Measurements from ENCODE around the gene NSF. TPM values are rescaled to one million over a fixed set of nuclear protein-coding genes. Genes with fewer than 3 reads are reported as not detected.
"Not testable (repeated sequence)": the region's sequence is repeated elsewhere in the genome, so short reads cannot be mapped to it uniquely, and the experiment has no call there.

The NSF gene
- total and polyA plus RNA-seq, 2 donors (not counting 3 experiments of a cell fraction or from before 2014, with no cell fraction given): 18.5 to 43.7 TPM

DNA sequence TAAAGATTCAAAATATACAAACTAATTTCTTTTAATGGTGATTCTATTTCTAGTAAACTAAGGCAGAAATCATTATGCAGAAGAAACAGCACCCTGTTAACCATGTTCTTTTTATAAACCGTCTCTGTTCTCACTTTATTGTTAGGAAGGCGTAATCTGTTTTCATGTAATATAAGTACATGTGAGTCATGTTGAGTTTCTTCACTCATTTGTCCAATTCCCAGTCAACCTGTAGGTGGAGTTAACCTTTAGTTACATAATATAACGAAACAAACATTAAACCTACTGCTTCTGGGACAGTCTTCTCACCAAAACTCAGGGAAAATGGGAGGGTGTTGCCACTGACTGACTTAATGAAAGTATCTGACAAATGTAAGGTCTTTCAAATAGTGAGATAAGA, 101.7 kb downstream of the NSF start:
- H3K9ac ChIP-seq (replicated peaks; ENCODE audit: extremely low read depth, insufficient read depth, low read length); H3K79me2 ChIP-seq (ENCODE audit: control insufficient read depth, insufficient read depth, low read length); FAIRE-seq; H2AFZ ChIP-seq (ENCODE audit: low read depth, low read length); dilution Hi-C loops (cut with MboI; ENCODE audit: extremely low pct_ligation_motif_present, low sequenced_read_pairs); BruUV-seq (replicated peaks); H4K20me1 ChIP-seq (replicated peaks; ENCODE audit: control insufficient read depth, extremely low read depth, insufficient read depth, low read length); H3K36me3 ChIP-seq (ENCODE audit: control insufficient read depth in 2 of 2, extremely low read depth in 1 of 2, insufficient read depth in 2 of 2, low read length in 2 of 2); H3K27me3 ChIP-seq (ENCODE audit: control insufficient read depth in 2 of 2, insufficient read depth in 2 of 2, low read length in 2 of 2); H3K9me1 ChIP-seq (replicated peaks; ENCODE audit: control insufficient read depth, extremely low read depth, insufficient read depth, low read length); CTCF ChIA-PET; H3K9me3 ChIP-seq (replicated peaks; ENCODE audit: control insufficient read depth, insufficient read depth, low read length); POLR2A ChIA-PET; H3K4me3 ChIP-seq (replicated peaks in 1 of 3; ENCODE audit: insufficient read depth in 1 of 3, low read depth in 1 of 3, low read length in 3 of 3); intact Hi-C loops (cut with micrococcal nuclease); H3K4me2 ChIP-seq (ENCODE audit: insufficient read depth, low read length); H3K27ac ChIP-seq (ENCODE audit: insufficient read depth, low read depth, low read length); H3K4me1 ChIP-seq (ENCODE audit: control insufficient read depth, extremely low read depth, insufficient read depth, low read length); DNase-seq (ENCODE audit: low read depth, low spot score): not testable (repeated sequence)

DNA sequence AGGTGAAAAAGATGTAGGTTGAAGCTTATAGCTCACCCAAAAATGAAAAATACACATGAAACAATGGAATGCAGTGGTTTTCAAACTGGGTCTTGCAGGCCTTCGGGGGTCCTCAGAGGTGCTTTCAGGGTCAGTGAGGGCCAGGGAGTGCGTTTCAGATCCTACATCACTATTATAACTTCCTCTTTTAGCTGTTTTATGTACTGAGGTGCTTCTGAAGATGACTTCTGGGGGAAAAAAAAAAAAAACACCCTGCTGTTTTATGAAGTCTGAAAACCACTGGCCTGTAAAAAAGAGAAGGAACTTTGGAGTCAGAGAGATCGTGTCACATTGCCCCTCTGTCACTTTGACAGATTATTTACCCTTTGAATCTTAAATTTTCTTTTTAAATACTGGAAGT, 102.8 kb downstream of the NSF start:
- DNase-seq (ENCODE audit: low read depth, low spot score); dilution Hi-C loops (cut with MboI; ENCODE audit: extremely low pct_ligation_motif_present, low sequenced_read_pairs); POLR2A ChIA-PET; intact Hi-C loops (cut with micrococcal nuclease); H3K27me3 ChIP-seq (ENCODE audit: control insufficient read depth in 2 of 2, insufficient read depth in 2 of 2, low read length in 2 of 2); BruUV-seq (replicated peaks); H2AFZ ChIP-seq (ENCODE audit: low read depth, low read length); H3K4me3 ChIP-seq (replicated peaks in 1 of 3; ENCODE audit: insufficient read depth in 1 of 3, low read depth in 1 of 3, low read length in 3 of 3); CTCF ChIA-PET; H3K79me2 ChIP-seq (ENCODE audit: control insufficient read depth, insufficient read depth, low read length); H3K36me3 ChIP-seq (ENCODE audit: control insufficient read depth in 2 of 2, extremely low read depth in 1 of 2, insufficient read depth in 2 of 2, low read length in 2 of 2); H3K4me2 ChIP-seq (ENCODE audit: insufficient read depth, low read length); H4K20me1 ChIP-seq (replicated peaks; ENCODE audit: control insufficient read depth, extremely low read depth, insufficient read depth, low read length); FAIRE-seq; H3K9me1 ChIP-seq (replicated peaks; ENCODE audit: control insufficient read depth, extremely low read depth, insufficient read depth, low read length); H3K4me1 ChIP-seq (ENCODE audit: control insufficient read depth, extremely low read depth, insufficient read depth, low read length); H3K9ac ChIP-seq (replicated peaks; ENCODE audit: extremely low read depth, insufficient read depth, low read length); H3K9me3 ChIP-seq (replicated peaks; ENCODE audit: control insufficient read depth, insufficient read depth, low read length); H3K27ac ChIP-seq (ENCODE audit: insufficient read depth, low read depth, low read length): not testable (repeated sequence)

DNA sequence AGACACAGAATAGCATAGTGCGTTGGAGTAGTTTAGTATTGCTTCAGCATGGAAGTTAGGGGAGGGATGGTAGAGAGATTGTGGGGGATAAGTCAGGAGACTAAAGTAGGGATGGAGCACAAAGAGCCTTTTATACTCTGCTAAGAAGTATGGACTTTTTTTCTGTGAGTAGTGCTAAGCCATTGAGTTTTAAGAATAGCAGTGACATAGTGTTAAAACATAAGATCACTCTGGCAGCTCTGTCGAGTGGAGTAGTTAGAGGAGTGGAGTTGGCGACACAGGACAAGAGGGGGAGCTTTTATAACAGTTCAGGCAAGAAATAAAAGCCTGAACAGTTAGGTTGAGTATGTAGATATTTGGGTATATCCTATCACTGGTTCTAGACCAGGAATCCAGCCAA, 106.1 kb downstream of the NSF start:
- H3K27ac ChIP-seq (ENCODE audit: insufficient read depth, low read depth, low read length); BruUV-seq (replicated peaks); H3K4me3 ChIP-seq (replicated peaks in 1 of 3; ENCODE audit: insufficient read depth in 1 of 3, low read depth in 1 of 3, low read length in 3 of 3); H3K9me1 ChIP-seq (replicated peaks; ENCODE audit: control insufficient read depth, extremely low read depth, insufficient read depth, low read length); FAIRE-seq; H3K36me3 ChIP-seq (ENCODE audit: control insufficient read depth in 2 of 2, extremely low read depth in 1 of 2, insufficient read depth in 2 of 2, low read length in 2 of 2); H3K4me1 ChIP-seq (ENCODE audit: control insufficient read depth, extremely low read depth, insufficient read depth, low read length); POLR2A ChIA-PET; DNase-seq (ENCODE audit: low read depth, low spot score); H3K9ac ChIP-seq (replicated peaks; ENCODE audit: extremely low read depth, insufficient read depth, low read length); CTCF ChIA-PET; H4K20me1 ChIP-seq (replicated peaks; ENCODE audit: control insufficient read depth, extremely low read depth, insufficient read depth, low read length); H3K4me2 ChIP-seq (ENCODE audit: insufficient read depth, low read length); H3K27me3 ChIP-seq (ENCODE audit: control insufficient read depth in 2 of 2, insufficient read depth in 2 of 2, low read length in 2 of 2); dilution Hi-C loops (cut with MboI; ENCODE audit: extremely low pct_ligation_motif_present, low sequenced_read_pairs); intact Hi-C loops (cut with micrococcal nuclease); H2AFZ ChIP-seq (ENCODE audit: low read depth, low read length); H3K79me2 ChIP-seq (ENCODE audit: control insufficient read depth, insufficient read depth, low read length); H3K9me3 ChIP-seq (replicated peaks; ENCODE audit: control insufficient read depth, insufficient read depth, low read length): not testable (repeated sequence)

DNA sequence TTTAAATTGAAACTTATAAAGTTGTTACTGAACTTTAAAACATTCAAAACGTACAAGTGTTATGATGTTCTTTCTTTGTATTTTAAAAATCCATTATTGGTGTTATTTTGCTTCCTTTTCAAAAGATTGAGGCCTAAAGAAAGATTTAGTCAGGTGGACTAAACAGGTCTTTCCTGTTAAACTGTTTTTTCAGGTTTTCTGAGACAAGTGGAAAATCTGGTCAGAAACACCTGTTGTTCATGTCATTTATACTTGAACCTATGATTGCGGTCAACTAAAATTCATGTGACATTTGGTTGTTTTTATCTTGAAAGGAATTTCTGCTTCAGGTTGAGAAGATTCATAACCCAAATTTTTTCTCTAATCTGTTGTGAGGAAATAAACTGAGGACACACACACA, 108.5 kb downstream of the NSF start:
- H3K9ac ChIP-seq (replicated peaks; ENCODE audit: extremely low read depth, insufficient read depth, low read length); CTCF ChIA-PET; DNase-seq (ENCODE audit: low read depth, low spot score); BruUV-seq (replicated peaks); H3K27ac ChIP-seq (ENCODE audit: insufficient read depth, low read depth, low read length); H2AFZ ChIP-seq (ENCODE audit: low read depth, low read length); H3K4me1 ChIP-seq (ENCODE audit: control insufficient read depth, extremely low read depth, insufficient read depth, low read length); H3K4me2 ChIP-seq (ENCODE audit: insufficient read depth, low read length); H3K9me3 ChIP-seq (replicated peaks; ENCODE audit: control insufficient read depth, insufficient read depth, low read length); H3K27me3 ChIP-seq (ENCODE audit: control insufficient read depth in 2 of 2, insufficient read depth in 2 of 2, low read length in 2 of 2); H3K36me3 ChIP-seq (ENCODE audit: control insufficient read depth in 2 of 2, extremely low read depth in 1 of 2, insufficient read depth in 2 of 2, low read length in 2 of 2); H3K9me1 ChIP-seq (replicated peaks; ENCODE audit: control insufficient read depth, extremely low read depth, insufficient read depth, low read length); FAIRE-seq; dilution Hi-C loops (cut with MboI; ENCODE audit: extremely low pct_ligation_motif_present, low sequenced_read_pairs); intact Hi-C loops (cut with micrococcal nuclease); POLR2A ChIA-PET; H3K79me2 ChIP-seq (ENCODE audit: control insufficient read depth, insufficient read depth, low read length); H3K4me3 ChIP-seq (replicated peaks in 1 of 3; ENCODE audit: insufficient read depth in 1 of 3, low read depth in 1 of 3, low read length in 3 of 3); H4K20me1 ChIP-seq (replicated peaks; ENCODE audit: control insufficient read depth, extremely low read depth, insufficient read depth, low read length): not testable (repeated sequence)
